ENCODE results near the gene CDCA3. TPM values are rescaled to one million over a fixed set of nuclear protein-coding genes. Genes with fewer than 3 reads are reported as not detected.

Gene CDCA3
- total and polyA plus RNA-seq, 2 donors (not counting 1 experiment from before 2014, with no cell fraction given): 9.1 to 9.4 TPM

DNA sequence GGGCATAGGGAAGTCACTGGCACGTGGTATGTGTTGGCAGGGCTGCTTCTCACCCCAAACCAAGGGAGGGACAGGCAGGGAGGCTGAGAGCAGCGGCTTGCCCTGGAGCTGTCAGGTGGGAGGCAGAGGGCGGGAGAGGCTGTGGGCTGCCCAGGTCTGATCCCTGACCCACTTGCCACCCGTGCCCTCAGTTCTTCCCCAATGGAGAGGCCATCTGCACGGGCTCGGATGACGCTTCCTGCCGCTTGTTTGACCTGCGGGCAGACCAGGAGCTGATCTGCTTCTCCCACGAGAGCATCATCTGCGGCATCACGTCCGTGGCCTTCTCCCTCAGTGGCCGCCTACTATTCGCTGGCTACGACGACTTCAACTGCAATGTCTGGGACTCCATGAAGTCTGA is 5.7 kb downstream of the CDCA3 start:
- no peak overlapping the region for H3K4me3 ChIP-seq (replicated peaks in 1 of 4; ENCODE audit: control extremely low read depth in 1 of 4, insufficient read depth in 1 of 4, low read depth in 3 of 4, low read length in 4 of 4)
- no peak for DNase-seq (ENCODE audit: low read depth in 2 of 2)
- no peak overlapping the region for H3K9ac ChIP-seq (ENCODE audit: insufficient read depth, low read length)
- no peak overlapping the region for H2AFZ ChIP-seq (ENCODE audit: low read length)
- H4K20me1 ChIP-seq (ENCODE audit: control insufficient read depth, extremely low read depth, insufficient read depth, low read length): no peaks in the 10 kb centered on the region
- H3K36me3 ChIP-seq (ENCODE audit: control insufficient read depth, insufficient read depth, low read length): peaks cover 35% of the 10 kb centered on the region
- no peak overlapping the region for H3K4me2 ChIP-seq (ENCODE audit: extremely low read depth, insufficient read depth, low read length)
- no peak for TF ChIP-seq EZH2 (IDR thresholded peaks at IDR 0.05; ENCODE audit: low read length, missing control alignments)
- TF ChIP-seq, protein P1, sequence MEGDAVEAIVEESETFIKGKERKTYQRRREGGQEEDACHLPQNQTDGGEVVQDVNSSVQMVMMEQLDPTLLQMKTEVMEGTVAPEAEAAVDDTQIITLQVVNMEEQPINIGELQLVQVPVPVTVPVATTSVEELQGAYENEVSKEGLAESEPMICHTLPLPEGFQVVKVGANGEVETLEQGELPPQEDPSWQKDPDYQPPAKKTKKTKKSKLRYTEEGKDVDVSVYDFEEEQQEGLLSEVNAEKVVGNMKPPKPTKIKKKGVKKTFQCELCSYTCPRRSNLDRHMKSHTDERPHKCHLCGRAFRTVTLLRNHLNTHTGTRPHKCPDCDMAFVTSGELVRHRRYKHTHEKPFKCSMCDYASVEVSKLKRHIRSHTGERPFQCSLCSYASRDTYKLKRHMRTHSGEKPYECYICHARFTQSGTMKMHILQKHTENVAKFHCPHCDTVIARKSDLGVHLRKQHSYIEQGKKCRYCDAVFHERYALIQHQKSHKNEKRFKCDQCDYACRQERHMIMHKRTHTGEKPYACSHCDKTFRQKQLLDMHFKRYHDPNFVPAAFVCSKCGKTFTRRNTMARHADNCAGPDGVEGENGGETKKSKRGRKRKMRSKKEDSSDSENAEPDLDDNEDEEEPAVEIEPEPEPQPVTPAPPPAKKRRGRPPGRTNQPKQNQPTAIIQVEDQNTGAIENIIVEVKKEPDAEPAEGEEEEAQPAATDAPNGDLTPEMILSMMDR (conservative IDR thresholded peaks at IDR 0.05 in 1 of 2, IDR thresholded peaks at IDR 0.05 in 1 of 2; ENCODE audit: low read depth in 1 of 2, low read length in 2 of 2): no peak
- H3K4me1 ChIP-seq (ENCODE audit: control insufficient read depth, extremely low read depth, insufficient read depth, low read length): peaks cover under 1% of the 10 kb centered on the region
- H3K9me3 ChIP-seq (ENCODE audit: control insufficient read depth, insufficient read depth, low read depth, low read length): no peaks in the 10 kb centered on the region
- H3K79me2 ChIP-seq (ENCODE audit: control insufficient read depth, insufficient read depth, low read length): peaks cover 18% of the 10 kb centered on the region
- no peaks in the 10 kb centered on the region for H3K27me3 ChIP-seq (ENCODE audit: control insufficient read depth, insufficient read depth, low read length)
- no peak overlapping the region for H3K27ac ChIP-seq (ENCODE audit: insufficient read depth, low read length)

DNA sequence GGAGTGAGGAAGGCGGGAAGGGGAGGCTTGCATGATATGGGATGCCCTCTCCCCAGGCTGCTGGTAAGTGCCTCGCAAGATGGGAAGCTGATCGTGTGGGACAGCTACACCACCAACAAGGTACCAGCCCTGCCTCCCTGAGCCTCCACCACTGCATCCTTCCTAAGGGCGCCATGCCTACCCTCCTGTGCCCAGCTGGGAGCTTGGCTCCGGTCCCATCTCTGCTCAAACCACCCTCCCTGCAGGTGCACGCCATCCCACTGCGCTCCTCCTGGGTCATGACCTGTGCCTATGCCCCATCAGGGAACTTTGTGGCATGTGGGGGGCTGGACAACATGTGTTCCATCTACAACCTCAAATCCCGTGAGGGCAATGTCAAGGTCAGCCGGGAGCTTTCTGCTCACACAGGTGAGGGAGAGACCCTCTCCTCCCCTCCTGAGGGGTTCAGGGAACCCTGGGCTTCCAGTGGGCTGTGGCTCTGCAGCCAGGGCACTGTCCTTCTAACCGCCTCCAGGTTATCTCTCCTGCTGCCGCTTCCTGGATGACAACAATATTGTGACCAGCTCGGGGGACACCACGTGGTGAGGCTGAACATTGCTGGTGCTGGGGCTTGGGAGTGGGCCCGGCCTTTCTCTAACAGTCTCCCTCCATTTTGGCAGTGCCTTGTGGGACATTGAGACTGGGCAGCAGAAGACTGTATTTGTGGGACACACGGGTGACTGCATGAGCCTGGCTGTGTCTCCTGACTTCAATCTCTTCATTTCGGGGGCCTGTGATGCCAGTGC is 7.8 kb downstream of the CDCA3 start:
- H3K36me3 ChIP-seq (ENCODE audit: control insufficient read depth, insufficient read depth, low read length): peaks cover 38% of the 10 kb centered on the region
- H4K20me1 ChIP-seq (ENCODE audit: control insufficient read depth, extremely low read depth, insufficient read depth, low read length): no peaks in the 10 kb centered on the region
- H3K27me3 ChIP-seq (ENCODE audit: control insufficient read depth, insufficient read depth, low read length): no peaks in the 10 kb centered on the region
- TF ChIP-seq, protein P1 (conservative IDR thresholded peaks at IDR 0.05 in 1 of 2, IDR thresholded peaks at IDR 0.05 in 1 of 2; ENCODE audit: low read depth in 1 of 2, low read length in 2 of 2): no peak
- TF ChIP-seq EZH2 (IDR thresholded peaks at IDR 0.05; ENCODE audit: low read length, missing control alignments): no peak
- H3K4me2 ChIP-seq (ENCODE audit: extremely low read depth, insufficient read depth, low read length): no peak overlapping the region
- H3K9me3 ChIP-seq (ENCODE audit: control insufficient read depth, insufficient read depth, low read depth, low read length): no peaks in the 10 kb centered on the region
- no peak overlapping the region for H3K27ac ChIP-seq (ENCODE audit: insufficient read depth, low read length)
- no peak overlapping the region for H3K9ac ChIP-seq (ENCODE audit: insufficient read depth, low read length)
- DNase-seq (ENCODE audit: low read depth in 2 of 2): no peak
- H2AFZ ChIP-seq (ENCODE audit: low read length): no peak overlapping the region
- no peak overlapping the region for H3K4me3 ChIP-seq (replicated peaks in 1 of 4; ENCODE audit: control extremely low read depth in 1 of 4, insufficient read depth in 1 of 4, low read depth in 3 of 4, low read length in 4 of 4)
- no peaks in the 10 kb centered on the region for H3K4me1 ChIP-seq (ENCODE audit: control insufficient read depth, extremely low read depth, insufficient read depth, low read length)
- no peaks in the 10 kb centered on the region for H3K79me2 ChIP-seq (ENCODE audit: control insufficient read depth, insufficient read depth, low read length)

DNA sequence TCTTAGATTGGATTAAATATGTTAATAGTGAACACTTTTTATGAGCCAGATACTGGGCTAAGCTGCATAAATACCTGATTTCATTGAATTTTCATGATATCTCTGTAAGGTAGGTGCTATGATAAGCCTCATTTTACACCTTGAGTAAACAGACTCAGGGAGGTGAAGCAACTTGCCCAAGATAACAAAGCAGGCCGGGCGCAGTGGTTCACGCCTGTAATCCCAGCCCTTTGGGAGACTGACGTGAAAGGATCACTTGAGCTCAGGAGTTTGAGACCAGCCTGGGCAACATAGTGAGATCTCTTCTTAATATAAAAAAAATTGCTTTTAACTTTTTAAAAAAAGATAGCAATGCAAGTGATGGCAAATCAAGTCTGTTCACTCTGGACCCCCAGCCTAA is 9.0 kb downstream of the CDCA3 start:
- no peak for TF ChIP-seq EZH2 (IDR thresholded peaks at IDR 0.05; ENCODE audit: low read length, missing control alignments)
- no peak for DNase-seq (ENCODE audit: low read depth in 2 of 2)
- H3K79me2 ChIP-seq (ENCODE audit: control insufficient read depth, insufficient read depth, low read length): no peaks in the 10 kb centered on the region

More for the DNA sequence above, 9.0 kb downstream of the CDCA3 start:
- Histone ChIP-seq H3K27ac (ENCODE audit: insufficient read depth, low read length) (no peak overlapping the region), H3K4me1 (ENCODE audit: control insufficient read depth, extremely low read depth, insufficient read depth, low read length) (no peaks in the 10 kb centered on the region), H3K9ac (ENCODE audit: insufficient read depth, low read length) (no peak overlapping the region), H3K4me2 (ENCODE audit: extremely low read depth, insufficient read depth, low read length) (no peak overlapping the region), H3K27me3 (ENCODE audit: control insufficient read depth, insufficient read depth, low read length) (no peaks in the 10 kb centered on the region), H3K4me3 (replicated peaks in 1 of 4; ENCODE audit: control extremely low read depth in 1 of 4, insufficient read depth in 1 of 4, low read depth in 3 of 4, low read length in 4 of 4) (no peak overlapping the region), H3K36me3 (ENCODE audit: control insufficient read depth, insufficient read depth, low read length) (peaks cover 41% of the 10 kb centered on the region), H4K20me1 (ENCODE audit: control insufficient read depth, extremely low read depth, insufficient read depth, low read length) (no peaks in the 10 kb centered on the region), H2AFZ (ENCODE audit: low read length) (no peak overlapping the region), H3K9me3 (ENCODE audit: control insufficient read depth, insufficient read depth, low read depth, low read length) (no peaks in the 10 kb centered on the region)
